ENCODE results near the gene EEF1AKMT4.

Gene EEF1AKMT4

GRCh38 chr3:184255291-184256039, 6.0 kb downstream of the EEF1AKMT4 start:
- H3K27ac ChIP-seq: no peak overlapping the region
- TF ChIP-seq CTCF (conservative IDR thresholded peaks at IDR 0.05): no peak
- TF ChIP-seq ZFX (IDR thresholded peaks at IDR 0.05): no peak

GRCh38 chr3:184257083-184257915, 7.8 kb downstream of the EEF1AKMT4 start:
- H3K27ac ChIP-seq: no peak overlapping the region
- TF ChIP-seq ZFX (IDR thresholded peaks at IDR 0.05) (no peak), CTCF (conservative IDR thresholded peaks at IDR 0.05) (no peak)

GRCh38 chr3:184258926-184259325, 9.5 kb downstream of the EEF1AKMT4 start:
- TF ChIP-seq ZFX (IDR thresholded peaks at IDR 0.05) (no peak), CTCF (conservative IDR thresholded peaks at IDR 0.05) (no peak)
- no peak overlapping the region for H3K27ac ChIP-seq

GRCh38 chr3:184259396-184259877, 10.0 kb downstream of the EEF1AKMT4 start:
- H3K27ac ChIP-seq: no peak overlapping the region
- TF ChIP-seq CTCF (conservative IDR thresholded peaks at IDR 0.05) (no peak), ZFX (IDR thresholded peaks at IDR 0.05) (no peak)

GRCh38 chr3:184259878-184260723, 10.6 kb downstream of the EEF1AKMT4 start:
- no peak overlapping the region for H3K27ac ChIP-seq

GRCh38 chr3:184260724-184261269, 11.3 kb downstream of the EEF1AKMT4 start:
- H3K27ac ChIP-seq: peak overlapping the region; percentile 55
- no peak for TF ChIP-seq ZFX (IDR thresholded peaks at IDR 0.05)
- TF ChIP-seq CTCF (conservative IDR thresholded peaks at IDR 0.05): no peak

More at GRCh38 chr3:184259878-184260723, 10.6 kb downstream of the EEF1AKMT4 start:
- TF ChIP-seq CTCF (conservative IDR thresholded peaks at IDR 0.05): no peak
- no peak for TF ChIP-seq ZFX (IDR thresholded peaks at IDR 0.05)
